Ishikawa (cell line): ENCODE data around the gene DDX23.

Source experiments
- EGR1 ChIP-seq: IDR thresholded peaks from 2 replicates; pipeline ENCODE4 v1.6.1; 2012
- EP300 ChIP-seq: IDR thresholded peaks from 2 replicates; pipeline ENCODE4 v1.6.1; 2012; ENCODE audit warnings: borderline replicate concordance
- NFIC ChIP-seq: IDR thresholded peaks from 2 replicates; pipeline ENCODE4 v1.6.1; 2012
- RAD21 ChIP-seq: IDR thresholded peaks from 2 replicates; pipeline ENCODE4 v1.6.1; 2012; ENCODE audit warnings: low read depth
- TAF1 ChIP-seq: IDR thresholded peaks from 2 replicates; pipeline ENCODE4 v1.6.1; 2012; ENCODE audit warnings: low read depth, mild to moderate bottlenecking
- TCF12 ChIP-seq: IDR thresholded peaks from 2 replicates; pipeline ENCODE4 v1.6.1; 2012; ENCODE audit warnings: low read depth
- TEAD4 ChIP-seq: IDR thresholded peaks from 2 replicates; pipeline ENCODE4 v1.6.1; 2012
- USF1 ChIP-seq: IDR thresholded peaks from 2 replicates; pipeline ENCODE4 v1.6.1; 2012
- YY1 ChIP-seq: IDR thresholded peaks from 2 replicates; pipeline ENCODE4 v1.6.1; 2012; ENCODE audit warnings: low read depth
- ZBTB7A ChIP-seq: IDR thresholded peaks from 2 replicates; pipeline ENCODE4 v1.6.1; 2012; ENCODE audit warnings: low read depth
- TF ChIP-seq, protein P1 (sequence below): IDR thresholded peaks from 2 replicates; pipeline ENCODE4 v1.6.1; 2012

DNA sequence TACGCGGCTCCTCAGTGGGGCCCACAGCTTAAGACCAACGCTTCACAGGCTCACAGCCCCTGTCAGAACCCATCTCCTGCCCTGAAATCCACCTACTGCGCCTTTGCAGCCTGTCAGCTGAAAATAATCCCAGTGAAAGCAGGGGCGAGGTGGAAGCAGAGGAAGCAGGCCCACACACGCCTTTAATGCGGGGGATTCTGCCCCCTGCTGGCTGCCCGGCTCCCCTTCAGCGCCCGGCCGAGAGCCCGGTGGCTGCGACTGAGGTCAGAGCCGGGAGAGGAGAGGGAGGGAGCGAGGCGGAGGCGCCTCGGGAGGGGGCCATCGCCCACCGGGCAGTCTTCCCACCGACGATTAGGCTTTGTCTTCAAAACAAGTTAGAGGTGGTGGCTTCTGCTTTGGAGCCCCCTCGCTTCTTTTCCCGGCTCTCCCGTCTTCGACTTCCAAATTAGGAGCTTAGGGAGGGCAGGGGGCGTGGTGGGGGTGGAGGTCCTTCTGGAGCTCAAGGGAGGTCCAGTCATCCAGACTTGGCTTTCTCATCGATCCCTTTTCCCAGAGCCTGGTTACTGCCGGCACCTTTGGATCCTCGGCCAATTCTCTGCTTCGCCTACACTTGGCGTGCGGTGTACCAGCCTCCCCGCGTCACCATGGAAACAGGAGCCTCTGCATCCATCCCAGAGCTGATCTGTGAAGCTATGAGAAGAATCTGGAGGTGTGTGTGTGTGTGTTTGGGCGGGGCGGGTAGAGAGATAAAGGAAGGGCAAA is 38.9 kb upstream of the DDX23 start:
- TF ChIP-seq, protein P1, sequence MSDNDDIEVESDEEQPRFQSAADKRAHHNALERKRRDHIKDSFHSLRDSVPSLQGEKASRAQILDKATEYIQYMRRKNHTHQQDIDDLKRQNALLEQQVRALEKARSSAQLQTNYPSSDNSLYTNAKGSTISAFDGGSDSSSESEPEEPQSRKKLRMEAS = peak; percentile 22; the same call in 1 of the 2 replicates
- TF ChIP-seq NFIC (no peak), RAD21 (peak; percentile 80), ZBTB7A (peak; percentile 75; the same call in 1 of the 2 replicates), TAF1 (no peak), EGR1 (no peak), EP300 (no peak), YY1 (no peak), TCF12 (no peak), USF1 (no peak), TEAD4 (no peak)
